A673 (cell line): ENCODE data around the gene RIPOR2. TPM values are rescaled to one million over a fixed set of nuclear protein-coding genes. Genes with fewer than 3 reads are reported as not detected.

Source experiments
- BruUV-seq: library from RNA; stranded (reverse); fragments of 400-500 nt; replicated peaks from 2 replicates; lab custom pipeline; 2021; lab: Mats Ljungman, UMichigan
- CTCF ChIA-PET: fragments of 300-600 bp; sonication (Branson Sonifier 250); formaldehyde crosslinking; loops from one replicate; lab custom pipeline; 2022; ENCODE audit warnings: antibody characterized with exemption; lab: Charles Lee
- POLR2A ChIA-PET: fragments of 300-600 bp; sonication (Branson Sonifier 250); formaldehyde crosslinking; loops from one replicate; lab custom pipeline; 2022; ENCODE audit warnings: antibody characterized with exemption; ENCODE audit not compliant: low non-redundant PET; lab: Charles Lee
- DNase-seq: peaks from one replicate; pipeline ENCODE4 v3.0.0-alpha.2; 2015; ENCODE audit warnings: low spot score
- H3K27ac ChIP-seq: fragments of 200-600 bp; sonication (generic); 2 replicates; pipeline ENCODE4 v1.5.1; 2016; ENCODE audit warnings: mixed run types, low read depth, mild to moderate bottlenecking, mixed read lengths, antibody characterized with exemption, low read length; ENCODE audit not compliant: poor library complexity, severe bottlenecking
- H3K27me3 ChIP-seq: fragments of 200-600 bp; sonication (generic); replicated peaks from 2 replicates; pipeline ENCODE4 v1.6.1; 2017; ENCODE audit warnings: mixed run types, low read depth, mild to moderate bottlenecking, mixed read lengths, antibody characterized with exemption, low read length; ENCODE audit not compliant: insufficient read depth, poor library complexity
- H3K36me3 ChIP-seq: fragments of 200-600 bp; sonication (generic); 2 replicates; pipeline ENCODE4 v1.6.1; 2016; ENCODE audit warnings: mixed run types, mild to moderate bottlenecking, mixed read lengths, antibody characterized with exemption, low read length; ENCODE audit not compliant: insufficient read depth, poor library complexity, severe bottlenecking
- H3K4me1 ChIP-seq: fragments of 200-600 bp; sonication (generic); 2 replicates; pipeline ENCODE4 v1.6.1; 2017; ENCODE audit warnings: mixed run types, mild to moderate bottlenecking, mixed read lengths, antibody characterized with exemption, low read length; ENCODE audit not compliant: insufficient read depth, poor library complexity, severe bottlenecking
- H3K4me3 ChIP-seq: fragments of 200-600 bp; sonication (generic); 2 replicates; pipeline ENCODE4 v1.5.1; 2016; ENCODE audit warnings: low read depth, mixed run types, mild to moderate bottlenecking, mixed read lengths, low read length; ENCODE audit not compliant: poor library complexity, severe bottlenecking
- H3K9me3 ChIP-seq: fragments of 200-600 bp; sonication (generic); 2 replicates; pipeline ENCODE4 v1.6.1; 2016; ENCODE audit warnings: mixed run types, low read depth, mild to moderate bottlenecking, mixed read lengths, antibody characterized with exemption, low read length; ENCODE audit not compliant: poor library complexity, severe bottlenecking
- EZH2 ChIP-seq: fragments of 200-600 bp; sonication (generic); IDR thresholded peaks from 2 replicates; pipeline ENCODE4 v1.6.1; 2017; ENCODE audit warnings: borderline replicate concordance, low read depth, mild to moderate bottlenecking, mixed read lengths, antibody characterized with exemption, low read length; ENCODE audit not compliant: poor library complexity, severe bottlenecking
- intact Hi-C: fragments of 100-400 bp; cut with micrococcal nuclease; formaldehyde crosslinking; loops from one replicate; pipeline ENCODE4 v1.10.0; 2022; ENCODE audit not compliant: unreplicated experiment
- total RNA-seq: library from RNA; stranded (reverse); gene quantifications from 2 replicates; pipeline ENCODE4 v1.2.3, GENCODE V29; 2021
- TF ChIP-seq, protein P1 (sequence below): fragments of 300-800, 200-600 bp; sonication (generic); conservative IDR thresholded peaks from 2 replicates; pipeline ENCODE4 v1.5.1; 2017; ENCODE audit warnings: low read depth, mild to moderate bottlenecking, antibody characterized with exemption, low read length, moderate library complexity, mixed read lengths

RIPOR2 gene
- total RNA-seq, 1 experiment from 2014 or later: 0.17 TPM

DNA sequence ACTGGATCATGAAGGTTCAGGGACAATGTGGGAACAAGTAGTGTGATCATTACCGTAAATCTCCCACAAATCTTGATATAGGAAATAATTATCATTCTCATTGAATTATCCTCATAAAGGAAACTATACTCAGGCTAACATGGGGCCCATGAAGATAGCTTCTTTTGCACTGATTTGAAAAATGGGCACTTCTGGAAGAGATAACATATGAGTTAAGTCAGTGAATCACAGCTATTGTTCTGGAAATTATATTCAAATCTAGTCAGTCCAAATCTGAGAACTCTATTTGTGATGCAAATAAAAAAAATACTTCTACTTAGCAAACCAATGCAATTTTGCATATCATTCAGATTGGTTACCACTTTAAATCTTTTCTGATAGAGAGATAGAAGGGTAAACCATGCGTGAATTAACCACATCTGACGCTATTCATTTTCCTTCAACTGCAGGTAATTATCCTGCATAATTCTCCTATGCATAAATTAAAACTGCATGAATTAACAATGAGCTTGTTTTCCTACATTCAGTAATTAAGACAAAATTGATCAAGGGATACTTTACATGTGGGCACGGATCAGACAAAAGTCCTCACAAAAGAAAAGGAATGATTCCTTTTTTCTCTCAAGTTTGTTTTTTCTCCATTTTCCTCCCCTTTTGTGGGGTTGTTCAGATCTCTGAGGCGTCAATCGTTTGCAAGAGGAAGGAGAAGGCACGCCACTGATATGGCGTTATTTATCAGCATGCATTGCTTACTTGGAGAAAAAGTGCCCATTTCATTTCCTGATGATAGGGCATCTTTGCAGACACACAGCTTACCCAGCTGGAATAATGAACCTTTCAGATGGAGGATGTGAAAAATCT is 36.4 kb downstream of the RIPOR2 start:
- Histone ChIP-seq H3K27me3 (no peaks in the 10 kb centered on the region), H3K4me1 (peaks cover 10% of the 10 kb centered on the region), H3K27ac (no peak overlapping the region), H3K4me3 (no peak overlapping the region), H3K36me3 (no peaks in the 10 kb centered on the region), H3K9me3 (no peaks in the 10 kb centered on the region)
- CTCF ChIA-PET: interaction anchor here (0.5 to 0.6 kb wide), 2 partner anchors 30 to 129 kb away, joined by 3 read pairs; no protein-coding TSS in a partner anchor
- no TSS peak for BruUV-seq
- POLR2A ChIA-PET: no interaction called here
- intact Hi-C loops: no loop called here
- TF ChIP-seq, protein P1, sequence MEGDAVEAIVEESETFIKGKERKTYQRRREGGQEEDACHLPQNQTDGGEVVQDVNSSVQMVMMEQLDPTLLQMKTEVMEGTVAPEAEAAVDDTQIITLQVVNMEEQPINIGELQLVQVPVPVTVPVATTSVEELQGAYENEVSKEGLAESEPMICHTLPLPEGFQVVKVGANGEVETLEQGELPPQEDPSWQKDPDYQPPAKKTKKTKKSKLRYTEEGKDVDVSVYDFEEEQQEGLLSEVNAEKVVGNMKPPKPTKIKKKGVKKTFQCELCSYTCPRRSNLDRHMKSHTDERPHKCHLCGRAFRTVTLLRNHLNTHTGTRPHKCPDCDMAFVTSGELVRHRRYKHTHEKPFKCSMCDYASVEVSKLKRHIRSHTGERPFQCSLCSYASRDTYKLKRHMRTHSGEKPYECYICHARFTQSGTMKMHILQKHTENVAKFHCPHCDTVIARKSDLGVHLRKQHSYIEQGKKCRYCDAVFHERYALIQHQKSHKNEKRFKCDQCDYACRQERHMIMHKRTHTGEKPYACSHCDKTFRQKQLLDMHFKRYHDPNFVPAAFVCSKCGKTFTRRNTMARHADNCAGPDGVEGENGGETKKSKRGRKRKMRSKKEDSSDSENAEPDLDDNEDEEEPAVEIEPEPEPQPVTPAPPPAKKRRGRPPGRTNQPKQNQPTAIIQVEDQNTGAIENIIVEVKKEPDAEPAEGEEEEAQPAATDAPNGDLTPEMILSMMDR: no peak
- TF ChIP-seq EZH2: no peak
- peak; percentile 11 for DNase-seq

DNA sequence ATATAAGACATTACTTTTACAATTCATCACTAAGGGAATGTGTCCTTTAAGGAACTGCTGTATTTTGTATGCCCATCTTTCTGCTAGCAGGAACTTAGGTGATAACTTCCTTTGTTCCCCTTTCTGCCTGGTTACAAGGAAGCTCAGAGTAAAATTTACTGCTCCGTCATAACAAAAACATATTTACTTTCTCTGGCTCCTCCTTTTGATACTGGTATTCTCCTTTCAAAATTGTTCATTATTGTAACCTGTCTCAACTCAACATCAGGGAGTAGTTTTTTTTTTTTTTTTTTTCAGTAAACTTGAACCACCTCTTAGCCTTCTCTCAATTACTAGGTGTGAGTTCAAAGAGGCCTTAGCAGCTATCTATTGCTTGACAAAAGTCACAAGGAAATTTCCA is 37.1 kb downstream of the RIPOR2 start:
- BruUV-seq: no TSS peak
- H3K4me3 ChIP-seq: no peak overlapping the region
- CTCF ChIA-PET: interaction anchor here (0.5 to 0.6 kb wide), 2 partner anchors 30 to 128 kb away, joined by 3 read pairs; no protein-coding TSS in a partner anchor
- no peak for DNase-seq
- POLR2A ChIA-PET: no interaction called here
- TF ChIP-seq, protein P1: no peak
- TF ChIP-seq EZH2: no peak
- H3K27me3 ChIP-seq: no peaks in the 10 kb centered on the region
- H3K36me3 ChIP-seq: no peaks in the 10 kb centered on the region
- peaks cover 10% of the 10 kb centered on the region for H3K4me1 ChIP-seq
- no peaks in the 10 kb centered on the region for H3K9me3 ChIP-seq
- H3K27ac ChIP-seq: no peak overlapping the region
- intact Hi-C loops: no loop called here

DNA sequence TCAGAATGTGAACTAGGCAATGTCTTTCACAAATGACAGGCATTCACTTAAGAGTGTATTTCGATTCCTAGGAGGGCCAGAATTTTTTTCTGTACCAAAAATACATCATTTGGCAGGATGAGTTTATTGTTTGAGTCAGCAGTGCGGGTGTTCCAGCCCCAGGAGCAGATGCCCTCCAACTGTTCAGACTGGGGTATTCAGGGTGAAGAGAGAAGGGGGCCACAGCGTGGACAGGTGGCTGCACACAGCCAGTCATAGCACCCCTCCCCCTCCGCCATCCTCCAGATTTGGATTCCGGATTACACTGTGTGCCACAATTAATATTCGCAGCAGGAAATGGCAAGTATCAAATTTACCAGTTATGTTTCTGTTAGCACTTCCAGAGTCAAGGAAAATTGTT is 38.6 kb downstream of the RIPOR2 start:
- ChIA-PET POLR2A (no interaction called here), CTCF (no interaction called here)
- Histone ChIP-seq H3K27ac (no peak overlapping the region), H3K36me3 (no peaks in the 10 kb centered on the region), H3K27me3 (no peaks in the 10 kb centered on the region), H3K4me3 (no peak overlapping the region), H3K4me1 (peaks cover 10% of the 10 kb centered on the region), H3K9me3 (no peaks in the 10 kb centered on the region)
- no TSS peak for BruUV-seq
- TF ChIP-seq, protein P1: no peak
- no peak for TF ChIP-seq EZH2
- DNase-seq: no peak
- intact Hi-C loops: no loop called here
